Measurements from ENCODE around the gene SP140.
"Not testable (repeated sequence)": the region's sequence is repeated elsewhere in the genome, so short reads cannot be mapped to it uniquely, and the experiment has no call there.

The SP140 gene

GRCh38 chr2:230328155-230328458, 102.6 kb downstream of the SP140 start:
- DNase-seq, result no peak

DNA sequence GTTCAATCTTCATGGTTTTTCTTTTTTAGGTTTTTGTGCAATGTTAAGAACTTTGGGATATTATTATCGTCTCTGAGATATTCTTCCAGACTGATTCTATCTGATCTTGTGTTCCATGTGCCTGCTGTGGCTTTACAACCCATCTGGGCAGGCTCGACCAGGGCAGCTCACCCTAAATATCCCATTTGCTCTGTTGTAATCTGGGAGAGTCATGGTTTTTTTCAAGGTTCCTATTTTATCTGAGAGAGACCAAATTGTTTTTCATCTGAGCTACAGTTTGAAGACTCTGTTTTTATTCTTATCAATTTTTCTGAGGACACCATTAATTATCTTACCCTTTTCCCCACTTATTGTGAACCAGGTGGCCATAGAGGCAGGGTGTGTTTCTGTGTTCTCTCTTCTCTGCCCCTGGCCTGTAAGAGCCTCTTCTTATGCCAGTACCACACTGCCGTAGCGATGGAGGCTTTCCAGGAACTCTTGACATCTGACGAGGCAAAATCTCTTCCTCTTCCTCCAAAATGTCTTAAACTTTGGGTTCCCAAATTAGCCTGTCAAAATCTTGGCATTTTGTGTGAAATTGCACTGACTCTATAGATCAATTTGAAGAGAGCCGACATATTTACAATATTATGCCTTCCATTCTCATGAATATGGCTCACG, 104.5 kb downstream of the SP140 start:
- no peak for DNase-seq

DNA sequence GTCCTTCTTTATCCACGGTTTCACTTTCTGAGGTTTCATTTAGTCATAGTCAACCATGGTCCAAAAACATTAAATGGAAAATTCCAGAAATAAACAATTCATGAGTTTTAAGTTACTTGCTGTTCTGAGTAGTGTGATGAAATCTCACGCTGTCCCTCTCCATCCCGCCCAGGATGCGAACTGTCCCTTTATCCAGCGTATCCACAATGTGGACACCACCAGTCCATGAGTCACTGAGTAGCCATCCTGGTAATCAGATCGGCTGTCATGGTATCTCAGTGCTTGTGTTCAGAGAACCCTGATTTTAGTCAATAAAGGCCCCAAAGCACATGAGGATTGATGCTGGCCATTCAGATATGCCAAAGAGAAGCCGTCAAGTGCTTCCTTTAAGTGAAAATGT, 105.2 kb downstream of the SP140 start:
- DNase-seq, result no peak

- DNase-seq, result no peak
These were observed 109.9 kb downstream of the SP140 start for GRCh38 chr2:230335461-230335863.

GRCh38 chr2:230335864-230336506, 110.4 kb downstream of the SP140 start:
- peak; percentile 28 for DNase-seq

DNA sequence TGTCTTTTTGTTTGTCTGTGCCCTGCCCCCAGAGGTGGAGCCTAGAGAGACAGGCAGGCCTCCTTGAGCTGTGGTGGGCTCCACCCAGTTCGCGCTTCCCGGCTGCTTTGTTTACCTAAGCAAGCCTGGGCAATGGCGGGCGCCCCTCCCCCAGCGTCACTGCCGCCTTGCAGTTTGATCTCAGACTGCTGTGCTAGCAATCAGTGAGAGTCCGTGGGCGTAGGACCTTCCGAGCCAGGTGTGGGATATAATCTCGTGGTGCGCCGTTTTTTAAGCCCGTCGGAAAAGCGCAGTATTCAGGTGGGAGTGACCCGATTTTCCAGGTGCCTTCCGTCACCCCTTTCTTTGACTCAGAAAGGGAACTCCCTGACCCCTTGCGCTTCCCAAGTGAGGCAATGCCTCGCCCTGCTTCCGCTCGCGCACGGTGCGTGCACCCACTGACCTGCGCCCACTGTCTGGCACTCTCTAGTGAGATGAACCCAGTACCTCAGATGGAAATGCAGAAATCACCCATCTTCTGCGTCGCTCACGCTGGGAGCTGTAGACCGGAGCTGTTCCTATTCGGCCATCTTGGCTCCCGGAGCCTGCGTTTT, 116.5 kb downstream of the SP140 start:
- not testable (repeated sequence) for DNase-seq

- not testable (repeated sequence) for DNase-seq
These were observed 117.6 kb downstream of the SP140 start for GRCh38 chr2:230343041-230343624.

DNA sequence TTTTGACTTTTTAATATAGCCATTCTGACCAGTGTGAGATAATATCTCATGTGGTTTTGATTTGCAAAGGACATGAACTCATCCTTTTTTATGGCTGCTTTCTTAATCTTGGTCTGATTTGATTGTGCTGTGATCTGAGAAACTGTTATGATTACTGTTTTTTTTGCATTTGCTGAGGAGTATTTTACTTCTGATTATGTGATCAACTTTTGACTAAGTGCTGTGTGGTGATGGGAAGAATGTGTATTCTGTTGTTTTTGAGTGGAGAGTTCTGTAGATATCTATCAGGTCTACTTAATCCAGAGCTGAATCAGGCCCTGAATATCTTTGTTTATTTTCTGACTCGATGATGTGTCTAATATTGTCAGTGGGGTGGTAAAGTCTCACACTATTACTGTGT, 118.2 kb downstream of the SP140 start:
- no peak for DNase-seq

- DNase-seq, result no peak
These were observed 120.9 kb downstream of the SP140 start for GRCh38 chr2:230346465-230346864.

GRCh38 chr2:230346921-230347533, 121.5 kb downstream of the SP140 start:
- DNase-seq, result no peak

DNA sequence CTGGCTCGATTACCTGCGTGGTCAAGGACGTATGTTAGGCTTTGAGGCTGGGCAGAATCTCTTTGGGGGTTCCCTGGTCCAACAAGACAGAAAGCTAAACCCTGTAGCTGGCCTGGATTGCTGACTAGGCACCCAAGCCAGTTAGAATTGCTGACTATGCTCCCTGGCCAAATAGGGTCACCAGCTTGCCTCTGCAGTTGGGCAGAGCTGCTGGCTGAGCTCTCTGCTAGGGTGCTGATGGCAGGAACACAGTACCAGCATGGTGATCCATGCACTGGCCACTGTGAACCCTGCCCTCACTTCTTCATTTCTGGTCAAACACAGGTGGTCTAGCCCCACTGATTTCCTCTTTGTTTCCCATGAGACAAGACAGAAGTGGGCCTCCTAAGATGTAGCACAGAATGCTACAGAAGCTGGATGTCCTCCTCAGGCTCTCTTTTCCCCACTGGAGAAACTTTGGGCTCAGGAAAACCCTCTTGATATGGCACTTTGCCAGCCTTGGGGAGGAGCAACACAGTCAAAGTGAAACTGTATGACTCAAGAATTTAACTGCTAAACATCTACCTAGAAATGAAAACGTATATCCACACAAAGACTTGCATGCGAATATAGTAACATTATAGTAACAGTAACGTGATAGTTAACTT, 122.2 kb downstream of the SP140 start:
- DNase-seq, result peak; percentile 41

DNA sequence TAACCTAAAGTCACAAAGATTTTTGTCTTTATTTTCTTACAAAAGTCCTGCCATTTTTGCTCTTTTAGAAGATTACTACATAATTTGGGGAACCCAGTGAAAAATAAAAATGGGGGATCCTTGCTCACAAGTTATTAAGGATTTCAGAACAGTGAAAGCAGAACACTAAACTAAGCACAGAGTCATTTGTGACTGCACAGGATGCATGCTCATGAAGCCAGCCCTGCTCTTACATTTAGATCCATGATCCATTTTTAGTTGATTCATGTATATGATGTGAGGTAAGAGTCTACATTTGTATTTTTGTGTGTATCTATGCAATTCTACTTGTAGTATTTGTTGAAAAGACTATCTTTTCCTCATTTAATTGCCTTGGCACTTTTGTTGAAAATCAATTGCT, 123.3 kb downstream of the SP140 start:
- no peak for DNase-seq

DNA sequence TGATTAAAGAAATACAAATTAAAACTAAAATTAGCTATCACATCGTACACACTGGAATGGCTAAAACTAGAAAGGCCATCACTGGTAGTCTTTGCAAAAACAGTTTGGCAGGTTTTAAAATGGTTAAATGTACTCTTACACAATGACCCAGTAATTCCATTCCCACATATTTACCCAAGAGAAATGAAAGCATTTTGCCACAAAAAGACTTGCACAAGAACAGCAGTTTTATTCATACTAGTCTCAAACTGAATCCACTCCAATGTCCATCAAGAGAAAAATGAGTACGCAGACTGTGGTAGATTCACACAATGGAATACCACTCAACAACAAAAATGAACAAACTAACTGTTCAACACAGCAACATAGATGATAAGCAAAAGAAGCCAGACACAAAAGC, 130.5 kb downstream of the SP140 start:
- no peak for DNase-seq

GRCh38 chr2:230358305-230358704, 132.8 kb downstream of the SP140 start:
- no peak for DNase-seq

DNA sequence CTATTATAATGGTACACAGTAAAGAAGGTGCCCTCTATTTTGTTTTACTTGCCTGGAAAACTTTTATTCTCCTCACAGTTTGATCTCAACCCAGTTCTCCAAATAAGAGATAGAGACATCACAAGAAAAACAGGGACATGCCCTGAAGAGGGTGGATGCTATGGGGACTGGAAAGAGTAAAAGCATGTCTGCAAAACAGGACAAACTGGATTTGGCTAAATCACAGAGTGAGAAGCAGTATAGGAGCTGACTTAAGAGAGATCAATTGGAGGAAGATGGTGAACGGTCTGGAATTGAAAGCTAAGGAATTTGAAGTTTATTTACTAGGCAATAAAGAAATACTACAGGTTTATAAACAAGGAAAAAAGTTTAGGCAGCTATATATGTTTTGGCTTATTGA, 134.5 kb downstream of the SP140 start:
- no peak for DNase-seq

DNA sequence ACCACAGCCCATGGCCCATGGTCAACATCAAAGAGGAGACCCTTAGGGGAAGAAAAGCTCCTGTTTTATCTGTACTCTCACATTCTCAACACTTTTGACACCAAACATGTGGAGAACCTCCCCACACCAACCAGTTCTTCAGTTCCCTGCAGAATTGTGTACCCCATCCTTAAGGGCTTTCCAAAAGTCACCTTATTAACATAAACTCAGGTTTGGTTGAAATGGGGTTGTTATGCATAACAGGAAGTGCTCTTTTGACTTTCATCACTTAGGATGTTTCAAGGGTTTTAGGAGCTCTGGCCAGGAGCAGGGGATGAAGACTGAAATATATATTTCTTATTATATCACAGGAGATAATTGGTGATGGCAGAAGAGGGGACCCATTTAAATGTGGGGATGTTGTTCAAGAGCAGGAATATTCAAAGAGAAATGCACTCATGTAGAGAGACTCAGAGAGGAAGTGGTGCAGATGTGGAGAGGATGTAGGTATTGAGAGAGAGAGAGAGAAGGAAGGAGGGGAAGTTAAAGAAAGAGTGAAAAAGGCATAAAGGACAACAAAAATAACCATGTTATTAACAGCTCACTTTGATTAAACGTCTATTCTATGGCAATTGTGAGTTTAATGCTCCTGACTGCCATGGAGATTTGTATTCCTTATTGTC, 136.6 kb downstream of the SP140 start:
- DNase-seq, result no peak

Data from hematopoietic multipotent progenitor cell treated with erythropoietin and hydrocortisone succinate and interleukin-3 and kit ligand, for 8 days (in vitro differentiated cells).